Adipocyte (in vitro differentiated cells): Measurements from ENCODE around the gene RNF113B.

Experiments used
- DNase-seq: peaks from one replicate; pipeline ENCODE4 v3.0.0-alpha.2; 2015; ENCODE audit warnings: low read depth
- H3K27me3 ChIP-seq: replicated peaks from 2 replicates; pipeline ENCODE4 v1.7.0; 2013; ENCODE audit warnings: mild to moderate bottlenecking, low read length, moderate library complexity; ENCODE audit not compliant: control insufficient read depth, insufficient read depth
- H3K36me3 ChIP-seq: 2 replicates; pipeline ENCODE4 v1.7.0; 2013; ENCODE audit warnings: low read length, mild to moderate bottlenecking, moderate library complexity; ENCODE audit not compliant: control insufficient read depth, insufficient read depth, severe bottlenecking
- H3K4me1 ChIP-seq: 2 replicates; pipeline ENCODE4 v1.7.0; 2013; ENCODE audit warnings: mild to moderate bottlenecking, low read length, moderate library complexity; ENCODE audit not compliant: control insufficient read depth, insufficient read depth
- H3K4me3 ChIP-seq: 2 replicates; pipeline ENCODE4 v1.7.0; 2013; ENCODE audit warnings: mild to moderate bottlenecking, low read length, moderate library complexity
- H3K9ac ChIP-seq: 2 replicates; pipeline ENCODE4 v1.7.0; 2013; ENCODE audit warnings: mild to moderate bottlenecking, low read length, moderate library complexity
- H3K9me3 ChIP-seq: 2 replicates; pipeline ENCODE4 v1.7.0; 2013; ENCODE audit warnings: mild to moderate bottlenecking, low read length, moderate library complexity; ENCODE audit not compliant: control insufficient read depth

The RNF113B gene

GRCh38 chr13:98133946-98134345 is 43.1 kb downstream of the RNF113B start:
- no peak for DNase-seq
- no peaks in the 10 kb centered on the region for H3K27me3 ChIP-seq
- no peaks in the 10 kb centered on the region for H3K9me3 ChIP-seq
- no peak overlapping the region for H3K9ac ChIP-seq
- H3K4me1 ChIP-seq: no peaks in the 10 kb centered on the region
- H3K4me3 ChIP-seq: no peak overlapping the region
- no peaks in the 10 kb centered on the region for H3K36me3 ChIP-seq

- no peaks in the 10 kb centered on the region for H3K9me3 ChIP-seq
- H3K36me3 ChIP-seq: no peaks in the 10 kb centered on the region
- no peaks in the 10 kb centered on the region for H3K4me1 ChIP-seq
- no peaks in the 10 kb centered on the region for H3K27me3 ChIP-seq
- H3K4me3 ChIP-seq: no peak overlapping the region
- peak; percentile 26 for DNase-seq
- H3K9ac ChIP-seq: no peak overlapping the region
Observed at GRCh38 chr13:98129059-98129746, 47.9 kb downstream of the RNF113B start.
